Measurements from ENCODE around the gene PLEKHA7.
A peak's percentile ranks its signal among the peaks of the same experiment; 100 is the strongest.

- no peak for TF ChIP-seq POLR2A (IDR thresholded peaks at IDR 0.05)
- TF ChIP-seq CTCF (IDR thresholded peaks at IDR 0.05 in 4 of 5, conservative IDR thresholded peaks at IDR 0.05 in 1 of 5), result peak; percentile 72 to 96 (median 90)
Observed at GRCh38 chr11:16788141-16789062, 225.8 kb downstream of the PLEKHA7 start.
